EH (cell line): Measurements from ENCODE around the gene ZNF300.
"Not testable (repeated sequence)": the region's sequence is repeated elsewhere in the genome, so short reads cannot be mapped to it uniquely, and the experiment has no call there.

Experiments used
- DNase-seq: peaks from one replicate; pipeline ENCODE4 v3.0.0-alpha.2; 2015; ENCODE audit warnings: low read depth

ZNF300 gene

DNA sequence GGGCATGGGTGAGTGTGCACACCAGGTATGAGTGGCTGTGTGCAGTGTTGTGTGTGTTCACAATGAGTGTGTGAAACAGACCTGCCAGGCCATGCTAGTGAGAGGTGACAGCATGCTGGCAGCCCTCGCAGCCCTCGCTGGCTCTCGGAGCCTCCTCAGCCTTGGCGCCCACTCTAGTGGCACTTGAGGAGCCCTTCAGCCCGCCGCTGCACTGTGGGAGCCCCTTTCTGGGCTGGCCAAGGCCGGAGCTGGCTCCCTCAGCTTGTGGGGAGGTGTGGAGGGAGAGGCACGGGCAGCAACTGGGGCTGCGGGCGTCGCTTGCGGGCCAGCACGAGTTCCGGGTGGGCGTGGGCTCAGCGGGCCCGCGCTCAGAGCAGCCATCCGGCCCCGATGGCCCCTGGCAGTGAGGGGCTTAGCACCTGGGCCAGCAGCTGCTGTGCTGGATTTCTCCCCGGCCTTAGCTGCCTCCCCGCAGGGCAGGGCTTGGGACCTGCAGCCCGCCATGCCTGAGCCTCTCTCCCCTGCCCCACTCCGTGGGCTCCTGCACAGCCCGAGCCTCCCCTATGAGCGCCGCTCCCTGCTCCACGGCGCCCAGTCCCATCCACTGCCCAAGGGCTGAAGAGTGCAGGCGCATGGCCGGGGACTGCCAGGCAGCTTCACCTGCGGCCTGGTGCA lies 59.5 kb downstream of the ZNF300 start:
- not testable (repeated sequence) for DNase-seq
